ENCODE measurements around the gene TIGIT.

Gene TIGIT

GRCh38 chr3:114351123-114351821 lies 57.4 kb downstream of the TIGIT start:
- no peak for DNase-seq (ENCODE audit: low spot score)

DNA sequence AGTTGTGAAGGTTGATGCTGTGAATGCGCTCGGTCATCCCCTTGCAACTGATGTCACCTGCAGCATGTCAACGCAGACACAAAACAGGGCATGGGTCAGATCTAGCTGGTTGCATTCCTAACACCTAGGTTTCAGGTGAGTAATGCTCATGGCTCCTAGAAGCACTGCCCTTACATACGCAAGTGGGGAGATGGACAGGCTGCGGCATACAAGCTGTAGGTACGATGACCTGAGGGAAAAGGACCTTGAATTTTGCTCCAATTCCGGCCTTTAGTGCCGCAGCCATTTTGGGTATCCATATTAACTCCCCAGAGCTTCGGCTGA lies 58.0 kb downstream of the TIGIT start:
- no peak for DNase-seq (ENCODE audit: low spot score)

GRCh38 chr3:114355653-114356052 lies 61.8 kb downstream of the TIGIT start:
- no peak for DNase-seq (ENCODE audit: low spot score)

DNA sequence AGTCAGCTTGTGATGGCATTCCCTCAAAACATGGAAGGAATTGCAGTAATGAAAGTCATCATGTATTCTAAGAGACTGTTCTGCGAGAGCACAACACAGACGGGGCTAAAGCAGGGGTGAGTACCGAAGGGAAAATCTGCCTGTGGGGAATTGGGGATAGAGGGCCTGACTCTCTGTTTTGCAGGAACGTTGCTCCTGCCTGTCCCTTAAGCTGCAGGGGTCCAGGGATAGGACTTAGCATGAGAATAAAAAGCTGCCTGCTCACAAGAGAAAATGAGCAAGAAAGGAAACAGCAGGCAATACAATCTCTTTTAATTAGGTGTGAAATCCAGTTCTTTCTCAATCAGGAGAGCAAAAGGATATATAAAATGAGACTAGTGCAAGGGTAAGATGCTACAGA lies 62.2 kb downstream of the TIGIT start:
- no peak for DNase-seq (ENCODE audit: low spot score)

- no peak for DNase-seq (ENCODE audit: low spot score)
These were observed 62.7 kb downstream of the TIGIT start for GRCh38 chr3:114356525-114356924.

Data from Ammon's horn (tissue), 1 donor.